ENCODE measurements around the gene KRT15.
"Not testable (repeated sequence)": the region's sequence is repeated elsewhere in the genome, so short reads cannot be mapped to it uniquely, and the experiment has no call there.

KRT15 gene

DNA sequence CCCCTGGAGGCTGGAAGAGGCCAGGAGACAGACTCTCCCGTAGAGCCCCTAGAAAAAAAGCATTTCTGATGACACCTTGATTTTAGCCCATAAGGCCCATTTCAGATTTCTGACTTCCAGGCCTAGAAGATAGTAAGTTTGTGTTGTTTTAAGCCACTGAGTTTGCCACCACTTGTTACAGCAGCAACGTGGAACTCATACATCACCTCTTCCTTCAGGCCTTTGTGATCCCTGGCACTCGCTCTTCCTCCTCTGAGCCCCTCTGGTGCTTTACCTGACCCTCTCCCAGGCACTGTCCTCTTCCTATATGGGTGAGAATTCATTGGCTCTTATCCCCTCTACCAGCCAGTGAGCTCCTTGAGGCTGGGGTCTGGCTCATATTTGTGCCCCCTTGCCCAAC lies 28.1 kb upstream of the KRT15 start:
- in situ Hi-C loops (cut with MboI; ENCODE audit: low sequenced_read_pairs, unreplicated experiment), result loop anchor here (10.0 kb wide), 2 partner anchors 118 to 642 kb away; no protein-coding TSS in a partner anchor
- TF ChIP-seq, protein P1, sequence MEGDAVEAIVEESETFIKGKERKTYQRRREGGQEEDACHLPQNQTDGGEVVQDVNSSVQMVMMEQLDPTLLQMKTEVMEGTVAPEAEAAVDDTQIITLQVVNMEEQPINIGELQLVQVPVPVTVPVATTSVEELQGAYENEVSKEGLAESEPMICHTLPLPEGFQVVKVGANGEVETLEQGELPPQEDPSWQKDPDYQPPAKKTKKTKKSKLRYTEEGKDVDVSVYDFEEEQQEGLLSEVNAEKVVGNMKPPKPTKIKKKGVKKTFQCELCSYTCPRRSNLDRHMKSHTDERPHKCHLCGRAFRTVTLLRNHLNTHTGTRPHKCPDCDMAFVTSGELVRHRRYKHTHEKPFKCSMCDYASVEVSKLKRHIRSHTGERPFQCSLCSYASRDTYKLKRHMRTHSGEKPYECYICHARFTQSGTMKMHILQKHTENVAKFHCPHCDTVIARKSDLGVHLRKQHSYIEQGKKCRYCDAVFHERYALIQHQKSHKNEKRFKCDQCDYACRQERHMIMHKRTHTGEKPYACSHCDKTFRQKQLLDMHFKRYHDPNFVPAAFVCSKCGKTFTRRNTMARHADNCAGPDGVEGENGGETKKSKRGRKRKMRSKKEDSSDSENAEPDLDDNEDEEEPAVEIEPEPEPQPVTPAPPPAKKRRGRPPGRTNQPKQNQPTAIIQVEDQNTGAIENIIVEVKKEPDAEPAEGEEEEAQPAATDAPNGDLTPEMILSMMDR (IDR thresholded peaks at IDR 0.05; ENCODE audit: borderline replicate concordance, control extremely low read depth, extremely low read depth, insufficient read depth, missing control alignments), result no peak
- no peak for DNase-seq (ENCODE audit: low spot score)

DNA sequence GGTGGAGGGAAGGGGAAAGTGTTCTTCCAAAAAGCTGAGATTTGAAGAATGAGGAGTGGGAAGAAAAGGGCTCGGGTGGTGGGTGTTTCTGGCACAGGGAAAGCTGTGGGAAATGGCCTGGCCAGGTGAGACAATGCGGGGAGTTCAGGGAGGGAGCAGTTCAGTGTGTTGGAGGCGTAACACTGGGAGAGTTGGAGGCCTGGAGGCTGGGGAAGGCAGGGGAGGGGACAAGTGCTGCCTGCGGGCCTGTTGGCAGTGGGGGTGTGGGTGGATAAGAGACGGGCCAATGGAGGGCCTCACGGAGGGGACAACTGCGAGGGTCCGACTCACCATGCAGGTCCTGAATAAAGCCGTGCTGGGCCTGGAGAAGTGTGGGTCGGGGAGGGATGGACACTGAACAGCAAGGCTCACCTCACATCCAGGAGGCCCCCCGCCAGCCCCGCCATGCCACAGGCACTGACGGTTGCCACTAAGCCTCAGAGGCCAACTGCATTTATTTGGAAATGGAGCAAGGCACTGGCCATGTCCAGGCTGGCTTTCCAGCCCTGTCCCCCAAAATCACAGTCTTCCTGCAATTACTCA lies 27.2 kb upstream of the KRT15 start:
- TF ChIP-seq, protein P1 (IDR thresholded peaks at IDR 0.05; ENCODE audit: borderline replicate concordance, control extremely low read depth, extremely low read depth, insufficient read depth, missing control alignments), result no peak
- no peak for DNase-seq (ENCODE audit: low spot score)
- in situ Hi-C loops (cut with MboI; ENCODE audit: low sequenced_read_pairs, unreplicated experiment), result loop anchor here (10.0 kb wide), 2 partner anchors 119 to 641 kb away; no protein-coding TSS in a partner anchor

DNA sequence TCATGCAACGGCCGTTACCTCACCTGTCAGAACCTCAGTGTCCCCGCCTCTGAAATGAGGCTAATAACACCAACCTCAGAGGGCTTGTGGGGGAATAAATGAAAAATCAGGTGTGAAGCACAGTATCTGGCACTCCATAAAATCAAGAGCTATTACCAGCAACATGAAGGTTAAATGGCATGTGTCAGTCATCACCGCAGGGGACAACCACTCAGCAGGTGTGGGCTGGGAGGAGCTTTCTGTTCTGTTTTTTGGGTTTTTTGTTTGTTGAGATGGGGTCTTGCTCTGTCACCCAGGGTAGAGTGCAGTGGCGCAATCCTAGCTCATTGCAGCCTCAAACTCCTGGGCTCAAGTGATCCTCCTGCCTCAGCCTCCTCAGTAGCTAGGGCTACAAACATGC lies 26.2 kb upstream of the KRT15 start:
- no peak for DNase-seq (ENCODE audit: low spot score)

DNA sequence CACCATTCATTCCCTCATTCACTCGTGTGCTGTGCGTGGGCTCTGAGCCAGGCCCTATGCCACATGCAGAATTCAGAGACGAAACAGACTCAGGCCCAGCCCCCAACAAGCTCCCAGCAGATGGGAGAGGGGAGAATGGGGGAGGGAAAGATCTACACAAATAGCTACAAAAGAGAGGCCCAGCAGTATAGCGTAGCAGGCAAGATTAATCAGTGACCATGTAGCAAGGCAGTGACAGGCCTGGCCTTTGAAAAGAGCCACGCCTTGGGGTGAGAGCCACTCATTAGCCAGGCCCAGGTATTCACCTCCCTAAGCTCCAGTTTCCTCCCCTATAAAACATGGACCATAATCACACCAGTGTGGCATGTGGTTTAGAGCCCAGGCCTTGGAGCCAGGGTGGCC lies 25.8 kb upstream of the KRT15 start:
- in situ Hi-C loops (cut with MboI; ENCODE audit: low sequenced_read_pairs, unreplicated experiment), result loop anchor here (10.0 kb wide), 2 partner anchors 120 to 640 kb away; no protein-coding TSS in a partner anchor
- TF ChIP-seq, protein P1 (IDR thresholded peaks at IDR 0.05; ENCODE audit: borderline replicate concordance, control extremely low read depth, extremely low read depth, insufficient read depth, missing control alignments), result no peak
- DNase-seq (ENCODE audit: low spot score), result no peak

More for the DNA sequence above, 26.2 kb upstream of the KRT15 start:
- TF ChIP-seq, protein P1 (IDR thresholded peaks at IDR 0.05; ENCODE audit: borderline replicate concordance, control extremely low read depth, extremely low read depth, insufficient read depth, missing control alignments), result no peak
- in situ Hi-C loops (cut with MboI; ENCODE audit: low sequenced_read_pairs, unreplicated experiment), result loop anchor here (10.0 kb wide), 2 partner anchors 120 to 640 kb away; no protein-coding TSS in a partner anchor

DNA sequence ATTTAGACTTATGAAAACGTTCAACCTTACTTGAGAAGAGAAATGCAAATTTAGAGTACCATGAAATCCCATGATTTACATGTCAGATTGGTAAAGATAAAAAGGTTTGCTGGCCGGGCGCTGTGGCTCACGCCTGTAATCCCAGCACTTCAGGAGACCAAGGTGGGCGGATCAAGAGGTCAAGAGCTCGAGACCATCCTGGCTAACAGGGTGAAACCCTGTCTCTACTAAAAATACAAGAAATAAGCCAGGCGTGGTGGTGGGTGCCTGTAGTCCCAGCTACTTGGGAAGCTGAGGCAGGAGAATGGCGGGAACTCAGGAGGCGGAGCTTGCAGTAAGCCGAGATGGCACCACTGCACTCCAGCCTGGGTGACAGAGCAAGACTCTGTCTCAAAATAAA lies 24.1 kb upstream of the KRT15 start:
- in situ Hi-C loops (cut with MboI; ENCODE audit: low sequenced_read_pairs, unreplicated experiment), result loop anchor here (10.0 kb wide), 2 partner anchors 122 to 638 kb away; no protein-coding TSS in a partner anchor
- DNase-seq (ENCODE audit: low spot score), result not testable (repeated sequence)

DNA sequence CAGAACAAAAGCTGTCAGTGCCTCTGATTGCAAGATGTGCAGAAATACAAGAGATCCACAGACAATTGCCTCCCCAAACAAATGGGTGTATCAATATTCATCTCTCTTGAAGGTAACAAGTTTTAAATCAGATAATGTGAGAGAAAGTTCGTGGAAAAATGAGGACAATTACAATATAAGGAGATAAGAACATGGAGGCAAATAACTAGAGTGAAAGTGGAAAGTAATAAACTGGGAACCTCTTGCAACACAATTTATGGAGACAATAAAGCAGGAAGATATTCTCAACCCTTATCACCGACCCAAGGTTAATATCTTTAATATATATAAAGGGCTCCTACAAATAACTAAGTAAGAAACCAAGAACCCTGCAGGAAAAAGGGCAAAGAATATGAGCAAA lies 23.7 kb upstream of the KRT15 start:
- in situ Hi-C loops (cut with MboI; ENCODE audit: low sequenced_read_pairs, unreplicated experiment), result loop anchor here (10.0 kb wide), 2 partner anchors 122 to 638 kb away; no protein-coding TSS in a partner anchor
- TF ChIP-seq, protein P1 (IDR thresholded peaks at IDR 0.05; ENCODE audit: borderline replicate concordance, control extremely low read depth, extremely low read depth, insufficient read depth, missing control alignments), result no peak
- DNase-seq (ENCODE audit: low spot score), result no peak

DNA sequence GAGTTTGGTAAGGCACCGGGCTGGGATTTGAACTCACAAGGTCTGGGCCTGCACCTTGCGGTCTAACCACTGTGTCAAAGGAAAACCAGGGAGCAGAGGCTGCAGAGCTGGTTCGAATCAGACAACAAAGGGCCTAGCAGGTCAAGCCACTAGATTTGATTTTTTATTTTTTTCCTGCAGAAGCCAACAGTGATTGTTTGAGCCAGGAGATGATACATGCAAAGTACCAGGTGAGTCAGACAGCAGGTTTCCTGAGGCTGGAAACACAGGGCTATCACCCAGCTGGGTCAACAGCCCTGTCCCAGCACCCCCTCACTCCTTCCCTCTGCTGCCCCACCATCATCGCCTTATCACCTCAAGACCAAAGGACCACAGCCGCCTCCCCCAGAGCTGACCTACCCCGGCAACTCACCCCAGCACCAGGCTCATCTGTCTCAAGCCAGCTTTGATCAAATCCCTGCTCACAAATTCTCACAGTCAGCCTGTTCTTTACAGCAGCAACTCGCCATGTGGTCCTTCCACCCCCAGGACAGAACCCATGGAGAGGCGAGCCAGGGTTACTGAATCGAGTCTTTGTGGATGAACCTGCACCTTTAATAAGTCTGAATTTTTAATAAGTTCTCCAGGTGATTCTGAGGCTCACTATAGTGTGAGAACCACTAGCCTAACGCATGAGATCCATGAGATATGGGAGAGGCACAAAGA lies 22.4 kb upstream of the KRT15 start:
- TF ChIP-seq, protein P1 (IDR thresholded peaks at IDR 0.05; ENCODE audit: borderline replicate concordance, control extremely low read depth, extremely low read depth, insufficient read depth, missing control alignments), result no peak
- DNase-seq (ENCODE audit: low spot score), result no peak
- in situ Hi-C loops (cut with MboI; ENCODE audit: low sequenced_read_pairs, unreplicated experiment), result loop anchor here (10.0 kb wide), 2 partner anchors 124 to 636 kb away; no protein-coding TSS in a partner anchor
